HepG2 (cell line): ENCODE measurements around the gene DTD2. TPM values are rescaled to one million over a fixed set of nuclear protein-coding genes. Genes with fewer than 3 reads are reported as not detected.

Experiments used
- ATM ChIP-seq: fragments of 450-650 bp; IDR thresholded peaks from 2 replicates; pipeline ENCODE4 v1.7.1; 2017; ENCODE audit warnings: mild to moderate bottlenecking, borderline replicate concordance
- HOXA3 ChIP-seq: sonication (generic); formaldehyde crosslinking; IDR thresholded peaks from 2 replicates; pipeline ENCODE4 v1.5.0; 2020; ENCODE audit warnings: missing genetic modification reagents
- MTF2 ChIP-seq: sonication (generic); formaldehyde crosslinking; IDR thresholded peaks from 2 replicates; pipeline ENCODE4 v1.5.0; 2020; ENCODE audit warnings: missing genetic modification reagents, borderline replicate concordance
- RFX5 ChIP-seq: IDR thresholded peaks from 2 replicates; pipeline ENCODE4 v1.6.1; 2011; ENCODE audit warnings: low read depth, low read length, improper control_type of control experiment
- ZIK1 ChIP-seq: sonication (generic); formaldehyde crosslinking; IDR thresholded peaks from 2 replicates; pipeline ENCODE4 v1.5.0; 2020; ENCODE audit warnings: mild to moderate bottlenecking, low read depth, missing genetic modification reagents, borderline replicate concordance
- ZNF343 ChIP-seq: sonication (generic); formaldehyde crosslinking; IDR thresholded peaks from 2 replicates; pipeline ENCODE4 v1.4.0; 2020; ENCODE audit warnings: mild to moderate bottlenecking, missing genetic modification reagents
- ZNF562 ChIP-seq: sonication (generic); formaldehyde crosslinking; IDR thresholded peaks from 2 replicates; pipeline ENCODE4 v1.8.0; 2022; ENCODE audit warnings: missing genetic modification reagents, borderline replicate concordance
- ZNF614 ChIP-seq: IDR thresholded peaks from 2 replicates; pipeline ENCODE4 v1.6.1; 2018; ENCODE audit warnings: missing biosample characterization, missing genetic modification reagents, inconsistent platforms, borderline replicate concordance
- polyA plus RNA-seq, 8 experiments: library from polyadenylated mRNA; depleted of rRNA in 3 of 8; stranded (reverse) in 7 of 8; unstranded in 1 of 8; fragments of >200 nt; fragmentation: Illumina TruSeq in 4 of 8; extraction: Trizol in 4 of 8; gene quantifications; 2 replicates each; pipeline versions ENCODE4 v1.2.1 to v1.2.3, GENCODE V29; 2011 to 2016; ENCODE audit warnings: low read depth in 4 of 8, missing spikeins in 1 of 8, mixed read lengths in 1 of 8; ENCODE audit not compliant: insufficient read depth in 1 of 8
- total RNA-seq, 5 experiments: library from RNA; depleted of rRNA; stranded (reverse); fragments of >200 nt; fragmentation: Illumina TruSeq; extraction: Trizol; gene quantifications; 2 replicates each; pipeline ENCODE4 v1.2.3, GENCODE V29; 2016; ENCODE audit warnings: low read depth in 1 of 5
- TF ChIP-seq, protein P1 (sequence below): sonication (generic); IDR thresholded peaks from 2 replicates; pipeline ENCODE4 v1.6.1; 2016; ENCODE audit warnings: low read depth, borderline replicate concordance
- TF ChIP-seq, protein P2 (sequence below): IDR thresholded peaks from 2 replicates; pipeline ENCODE4 v1.6.1; 2016; ENCODE audit warnings: mild to moderate bottlenecking, missing biosample characterization, missing genetic modification reagents
- TF ChIP-seq, protein P3 (sequence below): sonication (generic); formaldehyde crosslinking; IDR thresholded peaks from 2 replicates; pipeline ENCODE4 v1.4.0; 2020; ENCODE audit warnings: missing genetic modification reagents, low read depth, mild to moderate bottlenecking, borderline replicate concordance
- TF ChIP-seq, protein P4 (sequence below): sonication (generic); formaldehyde crosslinking; IDR thresholded peaks from 2 replicates; pipeline ENCODE4 v1.5.1; 2020; ENCODE audit warnings: missing genetic modification reagents, mild to moderate bottlenecking, borderline replicate concordance
- TF ChIP-seq, protein P5 (sequence below): sonication (generic); formaldehyde crosslinking; IDR thresholded peaks from one replicate; pipeline ENCODE4 v1.5.1; 2020; ENCODE audit warnings: mild to moderate bottlenecking, missing genetic modification reagents; ENCODE audit errors: not compliant biosample characterization

Gene DTD2
- total and polyA plus RNA-seq, 2 of the 13 experiments (the other 11 are each of a cell fraction or from before 2014, with no cell fraction given), result 22.3 to 49.8 TPM

DNA sequence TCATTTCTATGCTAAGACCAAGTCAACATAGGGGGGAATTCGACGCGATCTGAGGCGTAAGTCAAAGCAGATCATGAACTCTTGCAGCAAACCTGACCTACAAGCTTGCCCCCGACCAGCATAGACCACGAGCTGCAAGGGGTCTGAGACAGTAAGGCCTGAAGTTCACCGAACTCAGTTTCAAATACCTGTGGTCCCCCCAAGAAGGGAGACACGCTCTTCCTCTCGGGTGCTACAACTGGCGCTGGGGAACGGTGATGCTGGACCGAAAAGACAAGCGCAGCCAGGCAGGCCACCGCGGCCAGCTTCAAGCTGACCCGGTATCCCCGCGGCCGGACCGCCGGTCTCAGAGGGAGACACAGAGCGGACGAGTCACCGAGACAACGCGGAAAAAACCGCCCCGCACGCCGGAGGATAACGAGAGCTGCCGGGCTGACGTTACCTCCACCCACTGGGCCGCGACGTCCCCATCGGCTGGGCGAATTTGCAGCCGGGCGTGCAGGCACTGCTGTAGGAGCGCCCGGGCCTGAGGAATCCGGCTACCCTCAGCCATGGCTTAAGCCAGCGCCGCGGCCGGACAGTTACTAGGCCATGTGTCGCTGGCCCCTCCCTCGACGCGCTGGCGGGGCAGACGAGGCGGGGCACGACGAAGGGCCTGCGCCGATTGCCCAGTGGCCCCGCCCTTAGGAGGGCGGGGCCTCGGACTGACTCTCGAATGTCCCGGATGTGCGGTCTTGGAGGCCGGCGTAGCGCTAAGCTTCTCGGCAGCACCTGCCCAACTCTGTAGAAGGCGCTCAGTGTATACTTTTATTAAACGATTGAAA, at the start of gene DTD2 (continued):
- TF ChIP-seq, protein P1, sequence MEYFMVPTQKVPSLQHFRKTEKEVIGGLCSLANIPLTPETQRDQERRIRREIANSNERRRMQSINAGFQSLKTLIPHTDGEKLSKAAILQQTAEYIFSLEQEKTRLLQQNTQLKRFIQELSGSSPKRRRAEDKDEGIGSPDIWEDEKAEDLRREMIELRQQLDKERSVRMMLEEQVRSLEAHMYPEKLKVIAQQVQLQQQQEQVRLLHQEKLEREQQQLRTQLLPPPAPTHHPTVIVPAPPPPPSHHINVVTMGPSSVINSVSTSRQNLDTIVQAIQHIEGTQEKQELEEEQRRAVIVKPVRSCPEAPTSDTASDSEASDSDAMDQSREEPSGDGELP, result peak; percentile 84; the same call in 1 of the 2 replicates
- TF ChIP-seq HOXA3 (CRISPR knock-in tag) (peak; percentile 98), ZNF614 (CRISPR knock-in tag) (peak; percentile 99), RFX5 (peak; percentile 68; the same call in 1 of the 2 replicates), ZNF343 (CRISPR knock-in tag) (peak; percentile 99), MTF2 (CRISPR knock-in tag) (peak; percentile 98), ATM (no peak), ZIK1 (CRISPR knock-in tag) (peak; percentile 99), ZNF562 (CRISPR knock-in tag) (no peak)
- TF ChIP-seq, protein P2, sequence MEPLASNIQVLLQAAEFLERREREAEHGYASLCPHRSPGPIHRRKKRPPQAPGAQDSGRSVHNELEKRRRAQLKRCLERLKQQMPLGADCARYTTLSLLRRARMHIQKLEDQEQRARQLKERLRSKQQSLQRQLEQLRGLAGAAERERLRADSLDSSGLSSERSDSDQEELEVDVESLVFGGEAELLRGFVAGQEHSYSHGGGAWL, result peak; percentile 100
- TF ChIP-seq, protein P3, sequence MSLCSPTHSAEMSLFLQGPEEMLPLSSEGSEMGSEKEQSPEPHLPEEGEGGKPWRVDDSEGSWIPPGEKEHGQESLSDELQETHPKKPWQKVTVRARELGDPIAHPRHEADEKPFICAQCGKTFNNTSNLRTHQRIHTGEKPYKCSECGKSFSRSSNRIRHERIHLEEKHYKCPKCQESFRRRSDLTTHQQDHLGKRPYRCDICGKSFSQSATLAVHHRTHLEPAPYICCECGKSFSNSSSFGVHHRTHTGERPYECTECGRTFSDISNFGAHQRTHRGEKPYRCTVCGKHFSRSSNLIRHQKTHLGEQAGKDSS (CRISPR knock-in tag), result peak; percentile 98
- TF ChIP-seq, protein P4, sequence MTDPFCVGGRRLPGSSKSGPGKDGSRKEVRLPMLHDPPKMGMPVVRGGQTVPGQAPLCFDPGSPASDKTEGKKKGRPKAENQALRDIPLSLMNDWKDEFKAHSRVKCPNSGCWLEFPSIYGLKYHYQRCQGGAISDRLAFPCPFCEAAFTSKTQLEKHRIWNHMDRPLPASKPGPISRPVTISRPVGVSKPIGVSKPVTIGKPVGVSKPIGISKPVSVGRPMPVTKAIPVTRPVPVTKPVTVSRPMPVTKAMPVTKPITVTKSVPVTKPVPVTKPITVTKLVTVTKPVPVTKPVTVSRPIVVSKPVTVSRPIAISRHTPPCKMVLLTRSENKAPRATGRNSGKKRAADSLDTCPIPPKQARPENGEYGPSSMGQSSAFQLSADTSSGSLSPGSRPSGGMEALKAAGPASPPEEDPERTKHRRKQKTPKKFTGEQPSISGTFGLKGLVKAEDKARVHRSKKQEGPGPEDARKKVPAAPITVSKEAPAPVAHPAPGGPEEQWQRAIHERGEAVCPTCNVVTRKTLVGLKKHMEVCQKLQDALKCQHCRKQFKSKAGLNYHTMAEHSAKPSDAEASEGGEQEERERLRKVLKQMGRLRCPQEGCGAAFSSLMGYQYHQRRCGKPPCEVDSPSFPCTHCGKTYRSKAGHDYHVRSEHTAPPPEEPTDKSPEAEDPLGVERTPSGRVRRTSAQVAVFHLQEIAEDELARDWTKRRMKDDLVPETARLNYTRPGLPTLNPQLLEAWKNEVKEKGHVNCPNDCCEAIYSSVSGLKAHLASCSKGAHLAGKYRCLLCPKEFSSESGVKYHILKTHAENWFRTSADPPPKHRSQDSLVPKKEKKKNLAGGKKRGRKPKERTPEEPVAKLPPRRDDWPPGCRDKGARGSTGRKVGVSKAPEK, result peak; percentile 100
- TF ChIP-seq, protein P5, sequence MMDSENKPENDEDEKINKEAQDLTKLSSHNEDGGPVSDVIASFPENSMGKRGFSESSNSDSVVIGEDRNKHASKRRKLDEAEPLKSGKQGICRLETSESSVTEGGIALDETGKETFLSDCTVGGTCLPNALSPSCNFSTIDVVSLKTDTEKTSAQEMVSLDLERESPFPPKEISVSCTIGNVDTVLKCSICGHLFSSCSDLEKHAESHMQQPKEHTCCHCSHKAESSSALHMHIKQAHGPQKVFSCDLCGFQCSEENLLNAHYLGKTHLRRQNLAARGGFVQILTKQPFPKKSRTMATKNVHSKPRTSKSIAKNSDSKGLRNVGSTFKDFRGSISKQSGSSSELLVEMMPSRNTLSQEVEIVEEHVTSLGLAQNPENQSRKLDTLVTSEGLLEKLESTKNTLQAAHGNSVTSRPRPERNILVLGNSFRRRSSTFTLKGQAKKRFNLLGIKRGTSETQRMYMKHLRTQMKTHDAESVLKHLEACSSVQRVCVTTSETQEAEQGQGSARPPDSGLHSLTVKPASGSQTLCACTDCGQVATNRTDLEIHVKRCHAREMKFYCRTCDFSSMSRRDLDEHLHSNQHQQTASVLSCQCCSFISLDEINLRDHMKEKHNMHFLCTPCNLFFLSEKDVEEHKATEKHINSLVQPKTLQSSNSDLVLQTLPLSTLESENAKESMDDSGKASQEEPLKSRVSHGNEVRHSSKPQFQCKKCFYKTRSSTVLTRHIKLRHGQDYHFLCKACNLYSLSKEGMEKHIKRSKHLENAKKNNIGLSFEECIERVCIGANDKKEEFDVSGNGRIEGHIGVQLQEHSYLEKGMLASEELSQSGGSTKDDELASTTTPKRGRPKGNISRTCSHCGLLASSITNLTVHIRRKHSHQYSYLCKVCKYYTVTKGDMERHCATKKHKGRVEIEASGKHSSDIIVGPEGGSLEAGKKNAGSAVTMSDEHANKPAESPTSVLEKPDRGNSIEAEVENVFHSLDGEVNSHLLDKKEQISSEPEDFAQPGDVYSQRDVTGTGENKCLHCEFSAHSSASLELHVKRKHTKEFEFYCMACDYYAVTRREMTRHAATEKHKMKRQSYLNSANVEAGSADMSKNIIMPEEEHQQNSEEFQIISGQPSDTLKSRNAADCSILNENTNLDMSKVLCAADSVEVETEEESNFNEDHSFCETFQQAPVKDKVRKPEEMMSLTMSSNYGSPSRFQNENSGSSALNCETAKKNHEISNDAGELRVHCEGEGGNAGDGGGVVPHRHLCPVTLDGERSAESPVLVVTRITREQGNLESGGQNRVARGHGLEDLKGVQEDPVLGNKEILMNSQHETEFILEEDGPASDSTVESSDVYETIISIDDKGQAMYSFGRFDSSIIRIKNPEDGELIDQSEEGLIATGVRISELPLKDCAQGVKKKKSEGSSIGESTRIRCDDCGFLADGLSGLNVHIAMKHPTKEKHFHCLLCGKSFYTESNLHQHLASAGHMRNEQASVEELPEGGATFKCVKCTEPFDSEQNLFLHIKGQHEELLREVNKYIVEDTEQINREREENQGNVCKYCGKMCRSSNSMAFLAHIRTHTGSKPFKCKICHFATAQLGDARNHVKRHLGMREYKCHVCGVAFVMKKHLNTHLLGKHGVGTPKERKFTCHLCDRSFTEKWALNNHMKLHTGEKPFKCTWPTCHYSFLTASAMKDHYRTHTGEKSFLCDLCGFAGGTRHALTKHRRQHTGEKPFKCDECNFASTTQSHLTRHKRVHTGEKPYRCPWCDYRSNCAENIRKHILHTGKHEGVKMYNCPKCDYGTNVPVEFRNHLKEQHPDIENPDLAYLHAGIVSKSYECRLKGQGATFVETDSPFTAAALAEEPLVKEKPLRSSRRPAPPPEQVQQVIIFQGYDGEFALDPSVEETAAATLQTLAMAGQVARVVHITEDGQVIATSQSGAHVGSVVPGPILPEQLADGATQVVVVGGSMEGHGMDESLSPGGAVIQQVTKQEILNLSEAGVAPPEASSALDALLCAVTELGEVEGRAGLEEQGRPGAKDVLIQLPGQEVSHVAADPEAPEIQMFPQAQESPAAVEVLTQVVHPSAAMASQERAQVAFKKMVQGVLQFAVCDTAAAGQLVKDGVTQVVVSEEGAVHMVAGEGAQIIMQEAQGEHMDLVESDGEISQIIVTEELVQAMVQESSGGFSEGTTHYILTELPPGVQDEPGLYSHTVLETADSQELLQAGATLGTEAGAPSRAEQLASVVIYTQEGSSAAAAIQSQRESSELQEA (CRISPR knock-in tag), result peak; percentile 100
